Cardiac fibroblast (primary cell): ENCODE measurements around the gene NEK4.

Experiments used
- DNase-seq, 2 donors: peaks; one replicate each; pipeline versions ENCODE4 v3.0.0 to v3.0.0-alpha.2; 2010; ENCODE audit warnings: low read depth in 2 of 2
- H3K4me3 ChIP-seq, 2 donors: replicated peaks in 1 of 2; 1 replicate in 1 of 2; 2 replicates in 1 of 2; pipeline ENCODE4 v1.5.1; 2011; ENCODE audit warnings: low read depth in 2 of 2, low read length in 2 of 2, mild to moderate bottlenecking in 2 of 2, moderate library complexity in 1 of 2
- TF ChIP-seq, protein P1 (sequence below): IDR thresholded peaks from one replicate; pipeline ENCODE4 v1.5.1; 2011; ENCODE audit warnings: low read depth, mild to moderate bottlenecking, low read length, inconsistent platforms

NEK4 gene

DNA sequence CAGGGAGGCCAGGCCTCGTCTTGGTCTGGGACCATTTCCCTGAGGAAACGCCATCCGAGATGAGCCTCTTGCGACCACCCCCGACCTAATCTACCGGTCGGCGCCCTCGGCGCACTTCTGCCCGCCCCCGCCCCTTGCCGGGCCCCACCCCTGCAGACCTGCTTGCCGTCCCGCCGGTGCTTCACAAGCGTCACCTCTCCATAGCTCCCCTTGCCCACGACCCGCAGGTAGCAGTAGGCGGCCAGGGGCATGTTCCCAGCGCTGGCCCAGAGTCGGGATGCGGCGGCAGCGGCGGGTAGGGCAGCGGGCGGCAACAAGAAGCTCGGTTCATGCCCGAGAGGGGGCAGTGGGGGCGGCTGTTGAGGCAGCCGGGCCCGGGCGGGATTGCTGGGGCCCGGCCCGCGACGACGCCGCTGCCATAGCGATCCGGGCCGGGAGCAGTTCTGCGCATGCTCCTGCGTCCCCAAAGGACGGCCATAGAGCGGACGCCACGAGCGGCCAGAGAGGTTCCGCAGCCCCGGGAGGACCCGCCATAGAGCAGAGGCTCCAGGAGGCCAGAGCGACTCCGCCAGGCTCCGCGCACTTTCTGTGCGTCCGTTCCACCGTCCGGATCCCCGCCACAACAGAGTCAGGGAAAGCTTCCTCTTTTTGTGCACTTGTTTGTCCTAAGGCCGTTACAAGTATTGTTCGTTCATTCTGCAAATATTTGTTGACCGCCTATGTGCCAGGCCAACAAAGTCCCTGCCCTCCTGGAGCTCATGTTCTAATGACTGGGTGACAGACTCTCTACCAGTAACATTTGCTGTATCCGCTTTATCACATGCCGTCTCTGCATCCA lies at the start of gene NEK4:
NEK4 (minus strand) TSS at position 445 of the 838 bp plus-strand sequence; CDS start at position 251, 194 bp downstream.
- H3K4me3 ChIP-seq = peak within 1 kb of the TSS; percentile 87 to 97
- DNase-seq = peak; percentile 88 to 93
- TF ChIP-seq, protein P1, sequence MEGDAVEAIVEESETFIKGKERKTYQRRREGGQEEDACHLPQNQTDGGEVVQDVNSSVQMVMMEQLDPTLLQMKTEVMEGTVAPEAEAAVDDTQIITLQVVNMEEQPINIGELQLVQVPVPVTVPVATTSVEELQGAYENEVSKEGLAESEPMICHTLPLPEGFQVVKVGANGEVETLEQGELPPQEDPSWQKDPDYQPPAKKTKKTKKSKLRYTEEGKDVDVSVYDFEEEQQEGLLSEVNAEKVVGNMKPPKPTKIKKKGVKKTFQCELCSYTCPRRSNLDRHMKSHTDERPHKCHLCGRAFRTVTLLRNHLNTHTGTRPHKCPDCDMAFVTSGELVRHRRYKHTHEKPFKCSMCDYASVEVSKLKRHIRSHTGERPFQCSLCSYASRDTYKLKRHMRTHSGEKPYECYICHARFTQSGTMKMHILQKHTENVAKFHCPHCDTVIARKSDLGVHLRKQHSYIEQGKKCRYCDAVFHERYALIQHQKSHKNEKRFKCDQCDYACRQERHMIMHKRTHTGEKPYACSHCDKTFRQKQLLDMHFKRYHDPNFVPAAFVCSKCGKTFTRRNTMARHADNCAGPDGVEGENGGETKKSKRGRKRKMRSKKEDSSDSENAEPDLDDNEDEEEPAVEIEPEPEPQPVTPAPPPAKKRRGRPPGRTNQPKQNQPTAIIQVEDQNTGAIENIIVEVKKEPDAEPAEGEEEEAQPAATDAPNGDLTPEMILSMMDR = no peak

DNA sequence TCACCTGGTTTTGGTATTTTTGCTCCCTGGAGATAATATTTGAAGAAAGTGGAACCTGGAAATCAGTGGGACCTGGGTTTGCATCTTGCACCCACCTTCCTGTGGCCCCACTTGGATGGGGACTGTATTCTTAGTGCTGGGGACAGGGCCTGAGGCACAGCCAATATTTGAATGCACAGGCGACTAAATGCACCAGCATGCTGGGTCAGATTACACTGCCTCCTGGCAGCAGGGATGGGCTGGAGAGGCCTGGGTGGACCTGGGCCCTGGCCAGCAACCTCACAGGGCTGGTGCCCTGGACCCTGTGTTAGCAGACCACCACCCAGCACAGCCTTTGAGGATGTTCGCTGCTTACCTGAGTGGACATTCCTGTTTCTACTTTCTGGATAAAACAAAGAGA lies 49.2 kb upstream of the NEK4 start:
- TF ChIP-seq, protein P1 = no peak
- H3K4me3 ChIP-seq = no peak overlapping the region
- no peak for DNase-seq

DNA sequence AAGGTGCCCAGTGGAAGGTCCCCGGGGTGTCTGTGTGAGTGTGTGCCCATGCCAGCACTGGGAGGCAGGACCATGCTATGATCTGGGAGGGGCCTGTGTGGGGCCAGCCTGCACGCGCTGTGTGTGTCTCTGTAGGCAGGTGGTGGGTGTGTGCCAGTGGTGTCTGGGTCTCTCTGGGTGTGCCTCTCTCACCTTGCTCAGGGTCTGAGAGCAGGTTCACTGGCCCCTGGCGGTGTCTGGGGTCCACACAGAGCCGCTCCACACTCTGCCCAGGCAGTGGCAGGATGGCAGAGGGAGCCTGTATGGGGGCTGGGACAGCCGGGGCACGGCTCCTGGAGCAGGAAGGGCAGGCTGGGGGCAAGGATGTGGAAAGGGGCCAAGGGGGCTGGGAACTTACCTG lies 47.1 kb upstream of the NEK4 start:
- H3K4me3 ChIP-seq = no peak overlapping the region
- TF ChIP-seq, protein P1 = no peak
- no peak for DNase-seq

DNA sequence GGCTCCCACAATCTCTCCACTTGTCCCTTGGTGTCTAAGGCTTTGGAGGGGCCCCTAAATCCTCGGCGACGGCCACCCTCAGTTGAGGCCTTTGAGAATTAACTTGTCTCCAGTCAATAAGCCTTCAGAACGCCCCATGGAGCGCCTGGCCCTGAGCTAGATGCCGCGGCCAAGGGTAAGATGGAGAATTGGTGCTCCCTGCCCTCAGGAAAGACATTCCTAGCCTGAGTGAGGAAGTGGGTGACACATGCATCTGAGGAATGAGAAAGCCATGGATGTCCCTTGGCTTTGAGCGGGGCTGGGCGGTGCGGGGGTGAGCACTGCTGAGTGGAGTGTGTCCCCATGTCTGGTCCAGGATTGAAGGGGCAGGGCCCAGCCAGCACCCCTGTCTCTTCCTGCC lies 46.5 kb upstream of the NEK4 start:
- no peak overlapping the region for H3K4me3 ChIP-seq
- TF ChIP-seq, protein P1 = no peak
- no peak for DNase-seq

DNA sequence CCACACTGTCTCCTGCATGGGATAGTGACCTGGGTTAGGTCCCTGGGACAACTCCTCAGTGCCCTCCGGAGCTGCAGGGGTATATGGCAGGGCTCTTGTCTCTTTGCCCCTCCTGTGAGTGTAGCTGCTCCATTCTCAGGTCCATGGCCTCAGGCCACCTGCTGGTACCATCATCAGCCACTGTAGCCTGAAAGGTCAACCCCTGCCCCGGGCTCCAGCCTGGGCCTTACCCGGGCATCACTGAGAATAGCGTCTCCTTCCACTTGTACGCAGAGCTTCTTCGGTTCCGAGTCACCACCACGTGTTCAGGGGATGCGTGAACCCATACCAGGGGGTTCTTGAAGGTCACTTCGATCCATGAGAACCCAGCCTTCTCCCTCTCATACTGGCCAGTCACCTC lies 45.9 kb upstream of the NEK4 start:
- TF ChIP-seq, protein P1 = no peak
- no peak overlapping the region for H3K4me3 ChIP-seq
- DNase-seq = no peak

DNA sequence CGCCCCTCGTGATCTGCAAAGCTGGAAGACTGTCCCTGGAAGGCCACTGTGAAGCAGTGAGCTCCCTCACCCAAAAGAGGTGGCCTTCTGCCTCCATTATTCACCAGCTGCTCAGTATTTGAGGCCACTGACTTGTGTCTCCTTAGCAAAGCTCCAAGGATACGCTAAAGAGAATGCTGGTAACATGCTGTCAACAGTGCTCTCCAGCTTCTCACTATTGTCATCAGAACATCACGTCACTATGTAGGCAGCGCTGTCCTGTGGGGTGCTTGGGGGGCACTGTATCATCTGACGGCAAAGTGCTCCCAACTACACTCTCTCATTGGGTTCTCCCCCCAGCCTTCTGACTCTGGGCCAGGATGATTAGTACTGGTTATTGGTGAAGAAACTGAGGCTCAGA lies 45.5 kb upstream of the NEK4 start:
- no peak for DNase-seq
- no peak overlapping the region for H3K4me3 ChIP-seq
- TF ChIP-seq, protein P1 = no peak
